NCI-H510A (cell line): Measurements from ENCODE around the gene RFT1.
A peak's percentile ranks its signal among the peaks of the same experiment; 100 is the strongest.

ENCODE experiments used
- DNase-seq: peaks from one replicate; lab custom pipeline; 2025; lab: John Stamatoyannopoulos, UW

RFT1 gene

DNA sequence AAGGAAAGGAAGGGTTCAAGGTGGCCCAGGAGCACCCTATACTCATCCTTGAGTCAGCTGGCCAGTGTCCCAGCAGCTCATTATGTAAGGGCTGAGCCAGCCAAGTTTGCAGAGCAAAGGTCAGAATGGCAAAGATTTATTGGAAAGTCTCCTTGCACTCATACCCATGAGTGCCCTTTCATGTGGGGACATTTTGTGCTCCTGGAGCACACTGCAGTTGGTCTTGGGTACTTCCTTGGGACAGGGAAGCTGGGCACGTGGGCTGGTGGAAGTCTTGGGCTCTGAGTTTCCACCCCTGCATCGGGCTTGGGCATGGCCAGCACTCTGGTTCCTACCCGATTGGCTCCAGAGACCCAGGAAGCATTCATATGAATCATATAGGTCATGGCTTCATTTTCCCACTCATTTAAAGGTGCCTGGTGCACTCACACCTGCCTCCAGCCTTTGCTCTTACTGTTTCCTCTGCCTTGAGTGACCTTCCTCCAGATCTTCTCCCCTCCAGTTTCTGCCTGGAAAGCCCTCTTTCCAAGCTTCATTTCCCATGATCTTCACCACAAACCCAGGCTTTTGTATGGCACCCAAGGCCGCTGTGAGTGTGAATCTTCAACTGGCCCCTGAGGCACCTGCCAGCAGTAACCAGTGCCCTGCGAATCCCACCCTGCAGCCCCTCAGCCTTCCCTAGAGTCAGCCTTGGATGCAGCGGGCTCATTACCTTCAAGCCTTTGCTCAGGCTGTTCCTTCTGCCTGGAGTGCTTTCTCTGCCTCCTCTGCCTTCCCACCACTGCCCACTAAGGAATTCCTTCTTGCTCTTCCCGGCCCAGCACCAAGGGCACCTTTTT, 20.2 kb upstream of the RFT1 start:
- no peak for DNase-seq

DNA sequence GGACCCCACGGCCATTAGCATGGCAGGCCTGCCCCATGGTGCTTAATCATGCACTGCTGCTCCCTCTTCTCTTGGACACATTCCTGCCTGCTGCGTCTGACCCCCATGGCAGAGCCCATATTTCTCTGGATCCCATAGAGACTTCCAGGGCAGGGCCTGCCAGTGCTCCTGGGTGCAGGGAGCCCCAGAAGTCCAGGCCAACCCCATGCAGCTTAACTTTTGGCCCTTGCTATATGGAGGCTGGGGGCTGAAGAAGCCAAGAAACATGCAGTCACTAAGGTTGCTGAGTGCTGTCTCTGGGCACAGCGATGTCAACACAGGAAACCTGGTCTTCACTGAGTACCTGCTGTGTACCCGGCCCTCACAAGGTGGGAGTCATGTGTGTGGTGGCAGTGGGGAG, 19.5 kb upstream of the RFT1 start:
- DNase-seq, result no peak

DNA sequence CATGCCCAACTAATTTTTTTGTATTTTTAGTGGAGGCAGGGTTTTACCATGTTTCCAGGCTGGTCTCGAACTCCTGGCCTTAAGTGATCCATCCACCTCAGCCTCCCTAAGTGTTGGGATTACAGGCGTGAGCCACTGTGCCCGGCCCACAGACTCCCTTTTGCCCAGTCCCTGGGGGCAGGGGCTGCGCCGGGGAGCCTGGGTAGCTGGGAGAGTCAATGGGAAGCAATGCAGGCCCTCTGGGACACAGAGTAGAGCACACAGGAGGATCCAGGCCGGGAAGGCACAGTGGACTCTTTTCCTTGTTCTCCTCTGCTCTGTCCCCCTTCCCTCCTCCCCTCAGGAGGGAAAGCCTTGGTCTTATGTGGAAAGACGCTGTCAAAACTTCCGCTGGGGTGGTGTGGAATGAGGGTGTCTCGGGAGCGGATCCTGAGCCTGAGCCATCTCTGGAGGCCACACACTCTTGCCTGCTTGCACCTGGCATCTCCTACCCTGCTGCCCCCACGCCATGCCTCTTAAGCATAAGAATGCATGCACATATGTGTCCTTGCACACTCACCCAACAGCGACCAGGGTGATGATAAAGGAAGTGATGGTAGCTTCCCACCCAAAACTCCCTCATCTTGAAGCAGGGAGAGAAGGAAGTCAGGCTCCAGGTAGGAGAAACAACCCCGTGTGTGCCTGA, 18.9 kb upstream of the RFT1 start:
- DNase-seq, result no peak

GRCh38 chr3:53147903-53148400, 17.7 kb upstream of the RFT1 start:
- DNase-seq, result no peak

- no peak for DNase-seq
Measured at GRCh38 chr3:53147151-53147902, 17.1 kb upstream of the RFT1 start.

- no peak for DNase-seq
Measured at GRCh38 chr3:53146319-53146891, 16.2 kb upstream of the RFT1 start.

- no peak for DNase-seq
Measured at GRCh38 chr3:53145713-53146080, 15.5 kb upstream of the RFT1 start.

- DNase-seq, result peak; percentile 43
Measured at GRCh38 chr3:53144862-53145712, 14.9 kb upstream of the RFT1 start.

GRCh38 chr3:53144446-53144845, 14.2 kb upstream of the RFT1 start:
- DNase-seq, result no peak

DNA sequence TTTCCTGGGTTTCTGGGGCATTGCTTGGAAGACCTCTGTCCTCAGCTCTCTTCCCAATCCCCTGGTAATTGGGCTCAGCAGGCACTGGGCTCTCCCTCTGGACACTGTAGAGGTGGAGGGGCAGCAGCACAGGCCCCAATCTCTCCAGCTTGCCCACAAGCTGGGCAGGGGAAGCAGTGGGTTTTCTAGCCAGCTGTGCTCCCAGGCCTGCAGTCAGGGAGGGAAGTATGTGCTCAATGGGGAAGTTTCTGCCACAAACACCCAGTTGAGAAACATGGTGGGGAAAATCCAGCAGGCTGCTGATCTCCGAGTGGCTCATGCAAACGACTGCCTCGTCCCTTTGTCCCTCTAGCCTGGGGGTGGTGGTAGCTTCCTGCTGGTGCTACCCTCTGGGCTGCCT, 12.8 kb upstream of the RFT1 start:
- no peak for DNase-seq

DNA sequence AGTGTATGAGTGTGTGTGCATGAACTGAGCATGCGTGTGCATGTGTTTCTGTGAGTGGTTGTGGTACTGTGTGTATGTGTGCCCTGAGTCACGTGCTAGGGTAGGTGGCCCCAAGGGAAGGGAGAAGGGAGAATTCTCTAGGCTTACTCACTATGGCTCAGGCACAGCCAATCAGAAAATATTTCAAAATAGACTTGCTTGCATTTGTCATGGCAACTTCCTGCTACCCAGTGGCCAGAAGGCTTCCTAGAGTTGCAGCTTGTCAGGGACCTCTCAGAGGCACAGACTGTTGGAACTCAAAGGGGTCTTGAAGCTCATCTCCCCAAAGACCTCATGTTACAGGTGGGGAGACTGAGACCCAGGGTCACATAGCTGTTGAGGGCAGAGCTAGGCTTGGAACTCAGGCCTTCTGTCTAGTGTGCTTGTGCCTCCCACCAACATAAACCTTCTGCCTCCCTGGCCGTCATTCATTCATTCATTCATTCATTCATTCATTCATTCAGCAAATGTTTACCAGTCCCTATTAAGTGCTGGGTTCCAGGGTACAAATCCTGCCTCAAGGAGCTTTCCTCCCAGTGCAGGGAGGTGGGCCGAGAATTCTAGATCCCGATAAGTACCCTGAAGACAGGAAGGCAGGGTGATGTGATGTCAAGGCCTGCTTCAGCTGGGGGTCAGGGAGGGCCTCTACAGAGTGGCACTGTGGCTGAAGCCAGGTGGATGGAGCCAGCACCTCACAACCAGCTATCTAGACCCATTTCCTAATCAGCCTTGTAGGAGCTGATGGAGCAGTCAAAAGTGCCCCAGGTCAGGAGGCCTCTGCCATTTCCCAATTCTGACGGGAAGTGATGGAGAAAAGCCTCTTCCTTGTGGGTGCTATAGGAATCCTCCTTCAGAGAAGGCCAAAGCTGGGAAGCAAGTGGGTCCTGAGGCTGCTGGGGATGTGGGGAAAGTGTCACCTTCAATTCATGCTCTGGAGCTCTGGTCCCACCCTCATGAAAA, 10.9 kb upstream of the RFT1 start:
- no peak for DNase-seq

GRCh38 chr3:53139906-53140846, 9.9 kb upstream of the RFT1 start:
- no peak for DNase-seq

- no peak for DNase-seq
Measured at GRCh38 chr3:53137835-53138446, 7.7 kb upstream of the RFT1 start.

DNA sequence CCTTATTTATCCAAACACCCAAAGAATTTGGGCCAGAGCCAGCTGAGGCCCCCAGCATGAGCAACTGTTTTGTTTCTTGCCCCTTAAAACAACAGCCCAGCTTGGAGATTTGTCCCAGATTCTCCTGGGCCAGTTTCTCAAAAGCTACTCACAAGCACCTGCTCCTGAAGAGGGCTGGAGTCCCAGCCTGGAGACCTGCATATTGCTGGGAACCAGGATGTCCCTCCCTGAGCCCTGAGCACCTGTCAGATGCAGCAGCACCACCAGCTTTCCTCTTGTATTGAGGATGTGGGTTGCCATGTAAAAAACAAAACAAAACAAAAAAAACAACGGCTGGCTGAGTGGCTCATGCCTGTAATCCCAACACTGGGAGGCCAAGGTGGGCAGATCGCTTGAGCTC, 7.0 kb upstream of the RFT1 start:
- DNase-seq, result peak; percentile 28

GRCh38 chr3:53134631-53135232, 4.5 kb upstream of the RFT1 start:
- DNase-seq, result peak; percentile 37

- no peak for DNase-seq
Measured at GRCh38 chr3:53132347-53132746, 2.1 kb upstream of the RFT1 start.

DNA sequence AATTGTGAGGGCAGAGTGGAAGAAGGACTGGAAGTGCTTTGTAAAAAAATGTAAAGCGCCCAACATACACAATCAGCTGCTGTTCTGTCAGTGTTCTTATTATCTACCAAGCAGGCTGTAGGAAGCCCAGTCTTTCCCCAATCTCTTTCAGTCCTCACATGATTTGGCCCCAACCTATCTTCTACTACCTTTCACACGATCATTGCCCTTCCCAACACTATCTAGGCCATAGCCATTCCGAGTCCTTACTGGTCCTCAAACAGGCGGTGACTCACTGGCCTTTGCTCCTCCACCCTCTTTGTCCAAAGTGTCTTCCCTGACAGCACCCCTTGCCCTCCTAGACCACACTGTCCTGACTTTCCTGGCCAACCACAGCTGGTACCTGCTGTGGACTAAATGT, 861 bp upstream of the RFT1 start:
- no peak for DNase-seq

DNA sequence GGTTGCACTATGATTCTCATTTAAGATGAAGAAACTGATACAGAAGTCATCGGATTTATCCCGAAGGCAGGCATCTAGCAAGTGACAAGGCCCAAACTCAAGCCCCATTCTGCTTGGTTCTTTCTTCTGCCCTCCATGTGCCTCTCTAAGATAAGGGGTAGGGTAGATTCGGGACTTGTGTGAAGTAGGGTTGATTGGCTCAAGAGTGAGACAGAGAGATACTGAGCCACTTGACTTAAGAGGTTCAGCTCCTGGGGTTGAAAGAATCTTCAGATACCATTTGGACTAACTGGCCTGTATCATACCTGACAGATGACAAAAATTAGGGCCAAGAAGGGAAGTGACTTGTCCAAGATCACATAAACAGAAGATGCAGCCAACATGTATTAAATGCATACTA, 891 bp downstream of the RFT1 start:
- DNase-seq, result no peak
